ENCODE measurements around the gene TSPAN13. TPM values are rescaled to one million over a fixed set of nuclear protein-coding genes. Genes with fewer than 3 reads are reported as not detected.

TSPAN13 gene
- 40.5 and 42.5 TPM in 2 replicates for polyA plus RNA-seq (2013)

- DNase-seq, result peak; percentile 96 to 98
- Histone ChIP-seq H3K18ac (ENCODE audit: low read length) (peak within 1 kb of the TSS; percentile 21), H2AK5ac (ENCODE audit: low read length) (no peak within 1 kb of the TSS), H2AFZ (ENCODE audit: insufficient read depth, low read length, poor library complexity) (peak within 1 kb of the TSS; percentile 37), H3K27me3 (ENCODE audit: insufficient read depth, low read length) (no peaks in the 10 kb centered on the region), H4K12ac (ENCODE audit: low read depth, low read length) (no peak within 1 kb of the TSS), H2BK120ac (ENCODE audit: insufficient read depth, low read length, poor library complexity) (peak within 1 kb of the TSS; percentile 58), H3K23ac (ENCODE audit: low read length) (no peak within 1 kb of the TSS), H3K79me2 (ENCODE audit: control insufficient read depth, insufficient read depth, low read length, poor library complexity) (peaks cover 2% of the 10 kb centered on the region), H4K91ac (ENCODE audit: low read depth, low read length) (peak within 1 kb of the TSS; percentile 20), H3K9me3 (ENCODE audit: insufficient read depth, low read depth, low read length) (no peaks in the 10 kb centered on the region), H3K9ac (ENCODE audit: low read length) (peak within 1 kb of the TSS; percentile 52), H3K36me3 (ENCODE audit: control insufficient read depth in 1 of 2, insufficient read depth in 2 of 2, low read length in 2 of 2) (no peaks in the 10 kb centered on the region), H3K4me3 (ENCODE audit: low read depth, low read length) (peak within 1 kb of the TSS; percentile 79), H3K4me2 (ENCODE audit: low read length) (peak within 1 kb of the TSS; percentile 56), H3K4ac (ENCODE audit: low read depth, low read length) (no peak within 1 kb of the TSS), H3K79me1 (ENCODE audit: low read length) (peaks cover 2% of the 10 kb centered on the region), H2BK12ac (ENCODE audit: low read length) (no peak within 1 kb of the TSS), H3K14ac (ENCODE audit: low read length) (peak within 1 kb of the TSS; percentile 59), H3K4me1 (ENCODE audit: control insufficient read depth in 1 of 2, insufficient read depth in 2 of 2, low read length in 2 of 2) (peaks cover 0 to 4% of the 10 kb centered on the region in 2 experiments), H4K8ac (ENCODE audit: low read depth, low read length) (peak within 1 kb of the TSS; percentile 80), H3K27ac (ENCODE audit: low read depth, low read length) (peak within 1 kb of the TSS; percentile 9), H2BK5ac (ENCODE audit: low read depth, low read length, poor library complexity) (peak within 1 kb of the TSS; percentile 21)
- WGBS (ENCODE audit: extremely low coverage, insufficient coverage, insufficient read length), result no CpG with 5 or more reads among the region's 48 CpGs
These were observed at the start of gene TSPAN13 for GRCh38 chr7:16753102-16753931. Gene TSPAN13, plus strand, starts transcription at chr7:16753755. Its CDS starts 213 bp downstream, at chr7:16753968.

DNA sequence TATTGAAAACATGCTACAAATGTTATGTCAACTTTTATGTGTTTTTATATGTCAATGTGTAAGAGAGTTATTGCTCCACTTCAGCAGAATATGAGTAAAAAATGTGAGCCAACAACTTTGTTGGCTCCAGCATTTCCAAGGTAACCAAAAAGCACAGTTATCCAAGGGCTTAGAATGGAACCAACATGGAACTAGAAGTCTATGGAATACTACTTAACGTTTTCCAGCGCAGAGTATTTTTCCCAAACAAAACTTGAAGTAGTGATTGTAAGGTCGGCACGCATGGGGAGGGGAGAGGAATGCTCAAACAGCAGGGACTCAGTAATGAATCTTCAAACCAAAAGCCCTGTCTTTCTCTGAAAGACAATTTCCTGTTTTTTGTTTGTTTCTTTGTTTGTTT lies 45.0 kb upstream of the TSPAN13 start:
- DNase-seq, result peak; percentile 39 to 77
- no peak overlapping the region for H3K18ac ChIP-seq (ENCODE audit: low read length)
- no peak overlapping the region for H3K4ac ChIP-seq (ENCODE audit: low read depth, low read length)
- no peak overlapping the region for H3K4me3 ChIP-seq (ENCODE audit: low read depth, low read length)
- no peak overlapping the region for H4K91ac ChIP-seq (ENCODE audit: low read depth, low read length)
- no peaks in the 10 kb centered on the region for H3K27me3 ChIP-seq (ENCODE audit: insufficient read depth, low read length)
- no peaks in the 10 kb centered on the region for H3K79me1 ChIP-seq (ENCODE audit: low read length)
- no peak overlapping the region for H2BK12ac ChIP-seq (ENCODE audit: low read length)
- H4K12ac ChIP-seq (ENCODE audit: low read depth, low read length), result no peak overlapping the region
- no peak overlapping the region for H2BK5ac ChIP-seq (ENCODE audit: low read depth, low read length, poor library complexity)
- no peak overlapping the region for H3K23ac ChIP-seq (ENCODE audit: low read length)
- H3K9me3 ChIP-seq (ENCODE audit: insufficient read depth, low read depth, low read length), result no peaks in the 10 kb centered on the region
- H3K9ac ChIP-seq (ENCODE audit: low read length), result no peak overlapping the region
- no peak overlapping the region for H2AFZ ChIP-seq (ENCODE audit: insufficient read depth, low read length, poor library complexity)
- H3K4me2 ChIP-seq (ENCODE audit: low read length), result no peak overlapping the region
- no peaks in the 10 kb centered on the region for H3K79me2 ChIP-seq (ENCODE audit: control insufficient read depth, insufficient read depth, low read length, poor library complexity)
- no peak overlapping the region for H3K14ac ChIP-seq (ENCODE audit: low read length)
- H2AK5ac ChIP-seq (ENCODE audit: low read length), result no peak overlapping the region
- H2BK120ac ChIP-seq (ENCODE audit: insufficient read depth, low read length, poor library complexity), result no peak overlapping the region
- H3K36me3 ChIP-seq (ENCODE audit: control insufficient read depth in 1 of 2, insufficient read depth in 2 of 2, low read length in 2 of 2), result peaks cover 8 to 10% of the 10 kb centered on the region in 2 experiments
- WGBS (ENCODE audit: extremely low coverage, insufficient coverage, insufficient read length), result no CpG with 5 or more reads among the region's 4 CpGs
- peak overlapping the region; percentile 47 for H3K27ac ChIP-seq (ENCODE audit: low read depth, low read length)
- H4K8ac ChIP-seq (ENCODE audit: low read depth, low read length), result no peak overlapping the region
- H3K4me1 ChIP-seq (ENCODE audit: control insufficient read depth in 1 of 2, insufficient read depth in 2 of 2, low read length in 2 of 2), result no peaks in the 10 kb centered on the region

- H3K4me1 ChIP-seq (ENCODE audit: control insufficient read depth in 1 of 2, insufficient read depth in 2 of 2, low read length in 2 of 2), result no peaks in the 10 kb centered on the region
- no peak overlapping the region for H4K91ac ChIP-seq (ENCODE audit: low read depth, low read length)
- H3K14ac ChIP-seq (ENCODE audit: low read length), result no peak overlapping the region
- no peak overlapping the region for H2BK5ac ChIP-seq (ENCODE audit: low read depth, low read length, poor library complexity)
- no peak overlapping the region for H2BK120ac ChIP-seq (ENCODE audit: insufficient read depth, low read length, poor library complexity)
- no peak overlapping the region for H3K4me2 ChIP-seq (ENCODE audit: low read length)
- no peak overlapping the region for H4K12ac ChIP-seq (ENCODE audit: low read depth, low read length)
- H2AK5ac ChIP-seq (ENCODE audit: low read length), result no peak overlapping the region
- H3K27ac ChIP-seq (ENCODE audit: low read depth, low read length), result peak overlapping the region; percentile 16
- no peak overlapping the region for H3K18ac ChIP-seq (ENCODE audit: low read length)
- no peak overlapping the region for H3K4me3 ChIP-seq (ENCODE audit: low read depth, low read length)
- no peak overlapping the region for H3K9ac ChIP-seq (ENCODE audit: low read length)
- no peak overlapping the region for H3K4ac ChIP-seq (ENCODE audit: low read depth, low read length)
- no peak overlapping the region for H4K8ac ChIP-seq (ENCODE audit: low read depth, low read length)
- DNase-seq, result peak; percentile 86 to 88
- H3K23ac ChIP-seq (ENCODE audit: low read length), result no peak overlapping the region
- no CpG with 5 or more reads among the region's 3 CpGs for WGBS (ENCODE audit: extremely low coverage, insufficient coverage, insufficient read length)
- peaks cover 8 to 10% of the 10 kb centered on the region in 2 experiments for H3K36me3 ChIP-seq (ENCODE audit: control insufficient read depth in 1 of 2, insufficient read depth in 2 of 2, low read length in 2 of 2)
- no peaks in the 10 kb centered on the region for H3K79me1 ChIP-seq (ENCODE audit: low read length)
- no peak overlapping the region for H2AFZ ChIP-seq (ENCODE audit: insufficient read depth, low read length, poor library complexity)
- H3K27me3 ChIP-seq (ENCODE audit: insufficient read depth, low read length), result no peaks in the 10 kb centered on the region
- no peak overlapping the region for H2BK12ac ChIP-seq (ENCODE audit: low read length)
- no peaks in the 10 kb centered on the region for H3K79me2 ChIP-seq (ENCODE audit: control insufficient read depth, insufficient read depth, low read length, poor library complexity)
- H3K9me3 ChIP-seq (ENCODE audit: insufficient read depth, low read depth, low read length), result no peaks in the 10 kb centered on the region
These were observed 44.6 kb upstream of the TSPAN13 start for GRCh38 chr7:16708980-16709379.

DNA sequence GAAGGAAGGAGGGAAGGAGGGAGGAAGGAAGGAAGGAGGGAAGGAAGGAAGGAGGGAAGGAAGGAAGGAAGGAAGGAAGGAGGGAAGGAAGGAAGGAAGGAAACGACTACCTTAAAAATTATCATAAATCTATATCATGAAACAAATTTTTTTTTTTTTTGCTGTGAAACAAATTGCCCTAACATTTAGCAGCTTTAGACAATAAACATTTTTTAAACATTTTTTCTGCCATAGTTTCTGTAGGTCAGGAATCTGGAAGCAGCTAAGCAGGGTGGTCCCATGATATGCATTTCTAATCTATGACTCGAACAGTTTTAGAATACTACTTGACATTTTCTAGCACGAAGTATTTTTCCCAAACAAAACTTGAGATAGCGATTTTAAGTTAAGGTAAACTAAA lies 42.9 kb upstream of the TSPAN13 start:
- Histone ChIP-seq H4K8ac (ENCODE audit: low read depth, low read length) (no peak overlapping the region), H2BK12ac (ENCODE audit: low read length) (no peak overlapping the region), H3K4me1 (ENCODE audit: control insufficient read depth in 1 of 2, insufficient read depth in 2 of 2, low read length in 2 of 2) (no peaks in the 10 kb centered on the region), H3K4me2 (ENCODE audit: low read length) (no peak overlapping the region), H3K36me3 (ENCODE audit: control insufficient read depth in 1 of 2, insufficient read depth in 2 of 2, low read length in 2 of 2) (peaks cover 3 to 5% of the 10 kb centered on the region in 2 experiments), H2AFZ (ENCODE audit: insufficient read depth, low read length, poor library complexity) (no peak overlapping the region), H3K79me2 (ENCODE audit: control insufficient read depth, insufficient read depth, low read length, poor library complexity) (no peaks in the 10 kb centered on the region), H2BK120ac (ENCODE audit: insufficient read depth, low read length, poor library complexity) (no peak overlapping the region), H3K79me1 (ENCODE audit: low read length) (peaks cover 2% of the 10 kb centered on the region), H3K27me3 (ENCODE audit: insufficient read depth, low read length) (no peaks in the 10 kb centered on the region), H2BK5ac (ENCODE audit: low read depth, low read length, poor library complexity) (no peak overlapping the region), H3K4ac (ENCODE audit: low read depth, low read length) (no peak overlapping the region), H3K9me3 (ENCODE audit: insufficient read depth, low read depth, low read length) (no peaks in the 10 kb centered on the region), H4K91ac (ENCODE audit: low read depth, low read length) (no peak overlapping the region), H3K23ac (ENCODE audit: low read length) (no peak overlapping the region), H3K4me3 (ENCODE audit: low read depth, low read length) (no peak overlapping the region), H3K9ac (ENCODE audit: low read length) (no peak overlapping the region), H3K14ac (ENCODE audit: low read length) (no peak overlapping the region), H4K12ac (ENCODE audit: low read depth, low read length) (no peak overlapping the region), H2AK5ac (ENCODE audit: low read length) (no peak overlapping the region), H3K27ac (ENCODE audit: low read depth, low read length) (no peak overlapping the region), H3K18ac (ENCODE audit: low read length) (no peak overlapping the region)
- WGBS (ENCODE audit: extremely low coverage, insufficient coverage, insufficient read length), result no CpG with 5 or more reads among the region's 4 CpGs
- DNase-seq, result peak in 1 of 2 donors; percentile 43

Measured in trophoblast cell (in vitro differentiated cells and primary cell).